NCI-H146 treated with DMSO at 0.1 percent for 48 hours (cell line): ENCODE results near the gene VDR.
A peak's percentile ranks its signal among the peaks of the same experiment; 100 is the strongest.

Experiments used
- DNase-seq: peaks from one replicate; lab custom pipeline; 2025; ENCODE audit not compliant: unreplicated experiment; lab: John Stamatoyannopoulos, UW

The VDR gene

GRCh38 chr12:47834199-47834903 lies 70.4 kb downstream of the VDR start:
- no peak for DNase-seq

DNA sequence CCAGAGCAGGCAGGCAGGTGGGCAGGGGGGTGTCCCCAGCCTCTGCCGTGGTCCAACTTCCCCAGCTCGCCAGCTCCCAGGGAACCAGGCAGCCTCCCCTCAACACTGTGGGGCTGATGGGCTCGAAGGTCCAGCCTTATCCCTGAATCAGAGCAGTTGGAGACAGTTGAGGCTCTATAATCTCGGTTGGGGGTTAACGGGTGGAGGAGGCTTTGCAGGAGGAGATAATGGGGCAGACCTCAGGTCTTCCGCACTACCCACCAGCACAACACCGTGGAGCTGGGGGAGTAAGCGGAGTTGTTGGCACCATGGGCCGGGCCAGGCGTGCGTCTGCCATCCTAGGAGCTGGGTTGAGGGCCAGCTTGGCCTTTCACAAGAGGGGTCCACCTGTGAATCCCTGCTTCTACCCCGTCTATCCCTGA lies 71.2 kb downstream of the VDR start:
- DNase-seq, result no peak

DNA sequence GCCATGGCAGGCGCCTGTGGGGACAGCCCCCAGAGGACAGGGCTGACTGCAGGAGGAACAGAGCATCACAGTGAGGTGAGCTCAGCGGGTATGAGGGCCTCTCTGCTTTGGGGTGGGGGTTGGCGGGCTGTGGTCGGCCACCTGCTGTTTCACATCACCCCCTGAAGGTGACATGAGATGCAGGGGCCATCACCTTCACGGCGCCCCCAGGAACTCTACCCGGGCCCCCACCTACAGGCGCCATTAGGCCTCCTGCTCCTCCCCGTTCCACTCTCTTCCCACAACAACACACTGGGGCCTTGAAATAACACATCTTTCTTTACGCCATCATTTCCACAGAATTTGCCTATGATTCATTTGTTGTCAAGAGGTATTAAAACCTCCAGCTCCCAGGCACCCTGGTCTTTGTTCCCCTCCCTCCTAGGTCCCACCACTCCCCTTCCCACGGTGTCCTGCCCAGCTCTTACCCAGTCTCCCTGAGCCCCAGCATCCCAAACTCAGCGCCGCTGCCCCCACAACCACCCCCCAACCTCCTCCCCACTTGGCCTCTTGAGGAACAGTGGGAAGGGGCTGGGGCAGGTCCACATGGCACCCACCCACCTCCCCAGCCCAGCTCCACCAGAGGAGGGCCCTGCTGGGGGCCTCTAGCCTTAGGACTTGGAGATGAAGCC lies 72.4 kb downstream of the VDR start:
- DNase-seq, result no peak

GRCh38 chr12:47829584-47829983 lies 75.2 kb downstream of the VDR start:
- no peak for DNase-seq

DNA sequence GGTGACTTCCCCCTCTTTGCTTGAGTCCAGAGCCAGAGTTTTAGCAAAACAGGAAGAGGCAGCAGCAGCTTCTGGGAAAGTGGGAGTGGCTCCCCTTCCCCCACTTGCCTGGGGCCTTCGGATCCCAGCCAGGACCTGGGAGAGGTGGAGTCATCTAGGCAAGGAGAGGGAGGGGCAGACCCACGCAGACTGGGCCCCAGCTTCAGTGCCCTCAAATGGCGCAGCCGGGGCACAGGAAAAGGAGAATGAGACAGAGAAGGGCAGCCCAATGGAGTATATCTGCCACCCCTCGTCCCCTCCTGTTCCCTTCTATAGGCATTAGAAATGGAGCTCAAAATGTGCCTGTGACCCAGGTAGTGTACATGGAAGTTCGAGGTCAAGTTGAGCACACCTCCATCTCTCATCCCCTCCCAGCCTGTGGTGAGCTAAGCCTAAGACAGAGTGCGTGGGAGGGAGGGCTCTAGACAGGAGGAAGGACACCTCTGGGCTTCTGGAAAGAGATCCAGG lies 75.8 kb downstream of the VDR start:
- no peak for DNase-seq

- no peak for DNase-seq
These were observed 76.5 kb downstream of the VDR start for GRCh38 chr12:47828008-47828975.

GRCh38 chr12:47825173-47825639 lies 79.6 kb downstream of the VDR start:
- DNase-seq, result no peak

GRCh38 chr12:47824635-47825034 lies 80.2 kb downstream of the VDR start:
- no peak for DNase-seq

DNA sequence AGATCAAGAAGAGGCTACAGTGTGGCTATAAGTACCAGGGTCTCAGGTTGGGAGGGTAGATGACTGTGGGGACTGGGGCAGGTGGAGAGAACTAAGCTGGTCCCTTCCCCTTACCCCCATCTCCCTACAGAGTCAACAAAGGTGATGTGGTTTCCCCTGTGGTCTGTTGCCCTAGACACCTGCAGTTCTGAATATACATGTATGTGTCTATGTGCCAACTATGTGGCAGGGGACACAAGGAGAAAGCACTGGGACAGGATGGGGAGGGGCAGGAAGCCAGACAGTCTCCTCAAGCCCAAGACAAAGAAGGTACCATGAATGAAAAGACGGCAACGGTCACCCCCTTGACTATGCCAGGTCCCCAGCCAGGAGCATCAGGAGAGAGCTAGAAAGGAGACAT lies 80.6 kb downstream of the VDR start:
- DNase-seq, result no peak

DNA sequence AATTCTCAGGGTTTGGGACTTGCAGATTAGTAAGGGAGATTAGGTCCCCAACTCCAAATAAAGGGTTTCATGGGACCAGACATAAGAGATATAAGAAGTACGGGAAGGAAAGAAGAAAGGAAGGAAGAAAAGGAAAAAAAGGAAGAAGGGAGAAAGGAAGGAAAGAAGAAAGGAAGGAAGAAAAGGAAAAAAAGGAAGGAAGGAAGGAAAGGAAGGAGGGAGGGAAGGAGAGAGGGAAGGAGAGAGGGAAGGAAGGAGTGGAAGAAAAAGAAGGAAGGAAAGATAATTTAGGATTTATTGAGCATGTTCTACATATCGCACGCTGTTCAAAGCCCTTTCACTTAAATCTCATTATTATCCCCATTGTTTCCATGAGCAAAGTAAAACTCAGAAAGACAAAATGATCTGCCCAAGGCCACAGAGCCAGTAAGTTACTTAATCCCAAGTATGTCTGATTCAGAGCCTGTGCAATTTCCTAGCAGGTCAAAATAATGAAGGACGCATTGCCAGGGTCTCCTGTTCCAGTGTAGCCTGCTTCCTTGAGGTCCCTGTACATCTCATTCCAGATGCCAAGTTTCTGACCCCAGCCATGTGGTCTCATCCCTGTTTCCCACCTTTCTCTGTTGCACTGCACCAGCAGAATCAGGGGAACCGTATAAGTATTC lies 81.2 kb downstream of the VDR start:
- no peak for DNase-seq

DNA sequence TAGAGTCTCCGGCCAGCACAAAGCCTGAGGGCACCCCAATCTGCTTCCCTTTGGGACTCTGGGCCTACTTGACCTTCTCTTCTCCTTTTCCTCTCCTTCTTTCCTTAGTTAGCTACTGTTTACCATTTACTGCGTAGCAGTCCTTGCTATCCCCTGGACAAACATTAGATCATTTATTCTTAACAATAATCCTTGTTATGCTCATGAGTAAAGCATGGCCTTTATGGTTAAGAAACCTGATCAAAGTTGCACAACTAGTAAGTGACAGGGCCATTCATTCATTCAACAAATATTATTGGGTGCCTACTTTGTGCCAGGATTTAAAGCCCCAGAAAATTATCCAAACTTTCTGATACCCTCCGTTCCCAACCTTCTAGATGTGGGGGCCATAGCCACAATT lies 81.9 kb downstream of the VDR start:
- DNase-seq, result no peak

DNA sequence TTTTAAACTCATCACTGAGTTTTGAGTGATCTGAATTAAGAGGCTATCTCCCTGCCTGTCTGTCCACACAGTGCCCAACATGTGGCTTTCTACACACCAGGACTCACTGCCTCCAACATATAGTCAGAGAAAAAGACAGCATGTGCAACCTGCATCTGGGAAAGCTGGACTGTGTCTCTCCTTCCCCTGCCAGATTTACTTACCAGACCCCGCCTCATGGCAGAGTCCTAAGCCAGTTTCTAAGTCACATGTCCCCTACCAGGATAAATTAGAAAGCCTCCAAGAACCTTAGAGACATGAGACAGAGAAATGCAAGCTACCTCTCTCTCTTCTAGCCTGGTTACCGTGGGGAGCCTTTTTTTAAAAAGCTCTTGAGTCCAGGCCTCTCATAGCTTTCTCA lies 82.4 kb downstream of the VDR start:
- DNase-seq, result no peak

DNA sequence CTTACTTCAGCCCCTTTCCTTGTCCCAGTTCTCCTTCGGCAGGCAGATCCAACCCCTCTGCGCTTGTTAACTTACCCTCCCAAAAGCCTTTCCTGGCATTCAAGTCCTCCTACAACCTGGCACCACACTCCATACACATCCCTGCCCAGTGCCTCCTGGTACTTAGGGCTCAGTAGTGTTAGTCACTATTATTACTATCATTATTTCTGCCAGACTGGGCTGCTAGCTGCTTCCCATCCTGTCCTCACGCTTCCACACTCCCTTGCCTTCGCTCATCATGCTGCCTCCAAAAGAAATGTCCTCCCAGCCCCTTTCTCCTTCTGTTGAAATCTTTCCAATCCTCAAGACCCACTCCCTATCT lies 83.5 kb downstream of the VDR start:
- no peak for DNase-seq

- no peak for DNase-seq
These were observed 84.0 kb downstream of the VDR start for GRCh38 chr12:47820631-47821345.

DNA sequence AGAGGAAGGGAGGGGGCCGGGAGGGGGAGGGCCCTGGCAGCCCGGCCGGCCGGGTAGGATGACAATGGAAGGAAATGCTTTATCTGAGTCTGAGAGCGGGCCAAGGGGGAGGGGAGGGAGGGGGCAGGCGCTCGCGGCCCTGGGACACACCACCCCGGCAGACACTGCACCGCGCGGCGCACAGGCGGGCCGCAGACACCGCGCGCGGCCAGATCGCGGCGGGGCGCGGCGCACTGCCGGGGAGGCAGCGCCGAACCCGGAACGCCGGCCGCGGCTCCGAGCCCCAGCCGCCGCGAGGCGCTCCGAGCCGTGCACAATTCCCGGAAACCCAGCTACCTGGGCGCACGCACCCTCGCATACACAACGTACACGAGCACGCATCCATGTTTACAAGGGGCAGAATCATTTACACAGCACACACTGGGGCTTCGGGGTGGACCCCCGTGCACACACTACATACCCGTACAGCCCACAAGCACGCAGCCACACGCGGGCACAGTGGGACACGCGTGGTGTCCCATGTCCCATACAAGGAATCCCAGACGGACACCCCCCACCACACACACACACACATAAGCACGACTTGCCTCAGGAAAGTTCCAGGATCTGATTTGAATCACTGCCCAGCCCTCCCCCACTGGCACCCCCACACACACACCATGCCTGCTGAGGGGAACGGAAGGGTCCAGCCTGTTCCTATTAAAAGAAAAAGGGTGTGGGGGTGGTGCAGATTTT lies 84.7 kb downstream of the VDR start, which contains the start of gene HDAC7:
Gene HDAC7, minus strand, starts transcription at position 8 of the 735 bp plus-strand sequence. CDS start 118 bp downstream, outside the sequence.
- DNase-seq, result peak; percentile 63

DNA sequence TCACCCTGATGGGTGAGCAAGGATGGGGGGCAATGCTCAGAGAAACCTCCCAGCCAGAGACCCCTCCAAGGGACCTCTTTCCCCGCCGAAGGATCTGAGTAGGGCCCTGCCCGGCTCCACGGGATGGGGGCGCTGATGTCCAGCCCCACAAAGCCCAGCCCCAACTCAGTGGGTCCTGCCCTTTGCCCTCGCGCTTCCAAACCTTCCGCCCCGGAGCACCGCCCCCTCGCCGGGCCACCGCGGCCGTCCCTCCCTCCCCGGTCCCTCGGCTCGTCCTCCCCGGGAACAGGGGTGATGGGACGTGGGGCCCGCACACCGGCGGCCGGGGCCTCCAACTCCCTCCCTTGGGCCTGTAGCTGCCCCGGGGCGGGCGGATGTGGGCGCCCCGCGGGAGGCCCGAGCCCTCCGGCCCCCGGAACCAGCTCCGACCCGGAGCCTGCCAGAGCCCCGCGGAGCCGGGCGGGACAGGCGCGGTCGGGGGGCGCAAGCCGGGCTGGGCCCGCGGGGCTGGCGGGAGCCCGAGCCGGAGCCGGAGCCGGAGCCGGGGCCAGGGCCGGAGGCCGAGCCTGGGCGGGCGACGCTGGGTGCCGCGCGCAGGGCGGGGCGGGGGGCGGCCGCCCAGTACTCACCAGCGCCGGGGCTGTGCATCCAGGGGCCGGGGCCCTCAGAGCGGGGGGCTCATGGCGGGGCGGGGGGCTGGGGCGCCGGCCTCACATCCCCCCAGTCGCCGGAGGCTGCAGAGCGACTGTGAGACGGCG lies 85.5 kb downstream of the VDR start:
- no peak for DNase-seq

- no peak for DNase-seq
These were observed 86.2 kb downstream of the VDR start for GRCh38 chr12:47818467-47819137.

DNA sequence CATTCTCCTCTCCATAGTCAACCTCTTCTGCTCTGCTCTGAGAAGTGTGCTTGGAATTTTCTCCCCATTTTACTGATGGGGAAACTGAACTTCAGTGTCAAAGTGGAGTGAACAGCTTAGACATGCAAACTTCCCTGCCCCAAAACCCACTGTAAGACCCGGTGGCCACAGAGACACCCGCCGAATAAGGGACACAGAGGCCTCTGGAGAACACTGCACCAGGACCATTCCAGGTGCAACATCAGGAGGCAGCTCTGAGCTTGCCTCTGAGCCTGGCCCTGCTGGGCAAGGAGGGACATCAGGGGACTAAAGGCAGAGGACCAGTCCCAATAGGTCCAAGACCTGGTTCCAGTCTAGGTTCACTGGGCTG lies 86.8 kb downstream of the VDR start:
- DNase-seq, result no peak
